OCI-LY1 (cell line): ENCODE data around the gene RHBDD3.

Source experiments
- EZH2 ChIP-seq: fragments of 200-600 bp; sonication (generic), shearing (Covaris generic); IDR thresholded peaks from 2 replicates; pipeline ENCODE4 v1.8.0; 2017; ENCODE audit warnings: borderline replicate concordance, mixed run types, mild to moderate bottlenecking, antibody characterized with exemption, low read length, moderate library complexity, mixed read lengths
- TF ChIP-seq, protein P1 (sequence below): fragments of 200-600 bp; sonication (generic), shearing (Covaris generic); IDR thresholded peaks from 2 replicates; pipeline ENCODE4 v1.5.1; 2017; ENCODE audit warnings: mild to moderate bottlenecking, antibody characterized with exemption, low read length, moderate library complexity, mixed read lengths

DNA sequence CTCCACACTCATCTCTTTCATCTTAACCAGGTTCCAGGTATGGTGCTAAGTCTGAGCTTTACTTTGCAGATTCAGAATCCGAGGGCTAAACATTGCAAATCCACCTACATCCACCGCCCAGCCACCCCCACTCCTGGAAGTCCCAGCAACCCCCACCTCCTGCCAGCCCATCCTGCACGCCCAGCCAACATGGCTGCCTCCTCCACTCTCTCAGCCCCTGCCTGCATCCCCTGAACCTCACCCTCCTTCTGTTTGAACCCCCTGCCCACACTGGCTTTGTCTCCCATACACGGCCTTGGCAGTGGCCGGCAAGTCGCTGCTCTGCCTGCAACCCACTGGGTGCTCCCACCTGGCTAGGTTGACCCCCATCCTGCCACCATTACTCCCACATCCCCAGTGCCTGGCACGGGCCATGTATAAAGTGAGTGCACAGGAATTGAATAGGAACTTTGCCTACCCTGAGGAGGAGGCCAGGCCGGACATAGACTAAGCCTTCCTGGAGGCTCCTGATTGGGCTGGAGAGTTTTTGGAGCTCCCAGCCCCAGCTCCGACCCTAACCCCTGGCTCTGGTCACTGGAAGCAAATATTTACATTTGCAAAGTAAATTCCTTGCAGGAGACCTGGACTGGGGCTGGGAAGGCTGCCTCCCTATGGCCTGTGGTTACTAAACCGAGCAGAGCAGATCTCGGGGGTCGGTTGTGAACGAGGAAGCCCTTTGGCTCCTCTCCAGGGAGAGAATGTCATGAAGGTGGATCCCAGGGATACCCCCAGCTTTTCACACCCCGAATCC, 47.7 kb downstream of the RHBDD3 start:
- TF ChIP-seq, protein P1, sequence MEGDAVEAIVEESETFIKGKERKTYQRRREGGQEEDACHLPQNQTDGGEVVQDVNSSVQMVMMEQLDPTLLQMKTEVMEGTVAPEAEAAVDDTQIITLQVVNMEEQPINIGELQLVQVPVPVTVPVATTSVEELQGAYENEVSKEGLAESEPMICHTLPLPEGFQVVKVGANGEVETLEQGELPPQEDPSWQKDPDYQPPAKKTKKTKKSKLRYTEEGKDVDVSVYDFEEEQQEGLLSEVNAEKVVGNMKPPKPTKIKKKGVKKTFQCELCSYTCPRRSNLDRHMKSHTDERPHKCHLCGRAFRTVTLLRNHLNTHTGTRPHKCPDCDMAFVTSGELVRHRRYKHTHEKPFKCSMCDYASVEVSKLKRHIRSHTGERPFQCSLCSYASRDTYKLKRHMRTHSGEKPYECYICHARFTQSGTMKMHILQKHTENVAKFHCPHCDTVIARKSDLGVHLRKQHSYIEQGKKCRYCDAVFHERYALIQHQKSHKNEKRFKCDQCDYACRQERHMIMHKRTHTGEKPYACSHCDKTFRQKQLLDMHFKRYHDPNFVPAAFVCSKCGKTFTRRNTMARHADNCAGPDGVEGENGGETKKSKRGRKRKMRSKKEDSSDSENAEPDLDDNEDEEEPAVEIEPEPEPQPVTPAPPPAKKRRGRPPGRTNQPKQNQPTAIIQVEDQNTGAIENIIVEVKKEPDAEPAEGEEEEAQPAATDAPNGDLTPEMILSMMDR: no peak
- no peak for TF ChIP-seq EZH2
